HL-60 (cell line): ENCODE results near the gene TSPAN8.

Experiments used
- DNase-seq, 2 experiments: peaks; one replicate each; pipeline ENCODE4 v3.0.0-alpha.2; 2010 to 2020; ENCODE audit warnings: low read depth in 1 of 2, low spot score in 1 of 2
- H3K27ac ChIP-seq: fragments of 250-450 bp; sonication (Bioruptor Pico); replicated peaks from 2 replicates; pipeline ENCODE4 v1.5.1; 2020; ENCODE audit warnings: mild to moderate bottlenecking, moderate library complexity
- H3K27me3 ChIP-seq: fragments of 250-450 bp; sonication (Bioruptor Pico); 2 replicates; pipeline ENCODE4 v1.5.1; 2021; ENCODE audit warnings: mild to moderate bottlenecking, moderate library complexity; ENCODE audit not compliant: insufficient read depth, poor library complexity, severe bottlenecking
- H3K4me3 ChIP-seq: replicated peaks from 2 replicates; pipeline ENCODE4 v1.5.1; 2011; ENCODE audit warnings: mild to moderate bottlenecking, control low read depth, low read length; ENCODE audit not compliant: insufficient read depth
- GABPA ChIP-seq: IDR thresholded peaks from 2 replicates; pipeline ENCODE4 v1.6.1; 2012; ENCODE audit warnings: low read depth
- POLR2AphosphoS5 ChIP-seq: IDR thresholded peaks from 2 replicates; pipeline ENCODE4 v1.6.1; 2012; ENCODE audit warnings: low read depth
- SPI1 ChIP-seq: IDR thresholded peaks from 2 replicates; pipeline ENCODE4 v1.6.1; 2012; ENCODE audit warnings: low read depth, mild to moderate bottlenecking, borderline replicate concordance
- TF ChIP-seq, protein P1 (sequence below): IDR thresholded peaks from one replicate; pipeline ENCODE4 v1.5.1; 2011; ENCODE audit warnings: low read length, control low read depth, inconsistent platforms; ENCODE audit not compliant: insufficient read depth
- TF ChIP-seq, protein P2 (sequence below): IDR thresholded peaks from 2 replicates; pipeline ENCODE4 v1.6.1; 2012; ENCODE audit warnings: low read depth; ENCODE audit not compliant: insufficient replicate concordance

The TSPAN8 gene

DNA sequence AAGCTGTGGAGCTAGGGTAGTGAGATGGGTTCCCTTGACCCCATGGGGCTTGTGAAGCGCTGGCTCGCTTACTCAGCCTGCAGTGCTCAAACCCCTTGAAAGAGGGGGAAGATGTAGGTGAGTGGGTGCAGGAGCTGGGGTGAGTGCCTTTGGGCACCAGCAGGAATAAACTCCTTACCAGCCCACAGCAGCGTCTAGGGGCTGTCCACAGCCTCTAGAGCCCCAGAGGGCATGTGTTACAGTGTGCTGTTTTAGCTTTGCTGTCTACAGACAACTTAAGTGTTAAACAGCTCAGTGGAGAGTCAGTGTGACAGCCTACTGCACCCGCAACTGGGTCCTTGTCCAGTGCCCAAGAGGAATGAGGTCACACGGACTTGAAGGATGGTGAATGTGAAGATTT is 48.0 kb downstream of the TSPAN8 start:
- TF ChIP-seq, protein P1, sequence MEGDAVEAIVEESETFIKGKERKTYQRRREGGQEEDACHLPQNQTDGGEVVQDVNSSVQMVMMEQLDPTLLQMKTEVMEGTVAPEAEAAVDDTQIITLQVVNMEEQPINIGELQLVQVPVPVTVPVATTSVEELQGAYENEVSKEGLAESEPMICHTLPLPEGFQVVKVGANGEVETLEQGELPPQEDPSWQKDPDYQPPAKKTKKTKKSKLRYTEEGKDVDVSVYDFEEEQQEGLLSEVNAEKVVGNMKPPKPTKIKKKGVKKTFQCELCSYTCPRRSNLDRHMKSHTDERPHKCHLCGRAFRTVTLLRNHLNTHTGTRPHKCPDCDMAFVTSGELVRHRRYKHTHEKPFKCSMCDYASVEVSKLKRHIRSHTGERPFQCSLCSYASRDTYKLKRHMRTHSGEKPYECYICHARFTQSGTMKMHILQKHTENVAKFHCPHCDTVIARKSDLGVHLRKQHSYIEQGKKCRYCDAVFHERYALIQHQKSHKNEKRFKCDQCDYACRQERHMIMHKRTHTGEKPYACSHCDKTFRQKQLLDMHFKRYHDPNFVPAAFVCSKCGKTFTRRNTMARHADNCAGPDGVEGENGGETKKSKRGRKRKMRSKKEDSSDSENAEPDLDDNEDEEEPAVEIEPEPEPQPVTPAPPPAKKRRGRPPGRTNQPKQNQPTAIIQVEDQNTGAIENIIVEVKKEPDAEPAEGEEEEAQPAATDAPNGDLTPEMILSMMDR, result no peak
- TF ChIP-seq, protein P2, sequence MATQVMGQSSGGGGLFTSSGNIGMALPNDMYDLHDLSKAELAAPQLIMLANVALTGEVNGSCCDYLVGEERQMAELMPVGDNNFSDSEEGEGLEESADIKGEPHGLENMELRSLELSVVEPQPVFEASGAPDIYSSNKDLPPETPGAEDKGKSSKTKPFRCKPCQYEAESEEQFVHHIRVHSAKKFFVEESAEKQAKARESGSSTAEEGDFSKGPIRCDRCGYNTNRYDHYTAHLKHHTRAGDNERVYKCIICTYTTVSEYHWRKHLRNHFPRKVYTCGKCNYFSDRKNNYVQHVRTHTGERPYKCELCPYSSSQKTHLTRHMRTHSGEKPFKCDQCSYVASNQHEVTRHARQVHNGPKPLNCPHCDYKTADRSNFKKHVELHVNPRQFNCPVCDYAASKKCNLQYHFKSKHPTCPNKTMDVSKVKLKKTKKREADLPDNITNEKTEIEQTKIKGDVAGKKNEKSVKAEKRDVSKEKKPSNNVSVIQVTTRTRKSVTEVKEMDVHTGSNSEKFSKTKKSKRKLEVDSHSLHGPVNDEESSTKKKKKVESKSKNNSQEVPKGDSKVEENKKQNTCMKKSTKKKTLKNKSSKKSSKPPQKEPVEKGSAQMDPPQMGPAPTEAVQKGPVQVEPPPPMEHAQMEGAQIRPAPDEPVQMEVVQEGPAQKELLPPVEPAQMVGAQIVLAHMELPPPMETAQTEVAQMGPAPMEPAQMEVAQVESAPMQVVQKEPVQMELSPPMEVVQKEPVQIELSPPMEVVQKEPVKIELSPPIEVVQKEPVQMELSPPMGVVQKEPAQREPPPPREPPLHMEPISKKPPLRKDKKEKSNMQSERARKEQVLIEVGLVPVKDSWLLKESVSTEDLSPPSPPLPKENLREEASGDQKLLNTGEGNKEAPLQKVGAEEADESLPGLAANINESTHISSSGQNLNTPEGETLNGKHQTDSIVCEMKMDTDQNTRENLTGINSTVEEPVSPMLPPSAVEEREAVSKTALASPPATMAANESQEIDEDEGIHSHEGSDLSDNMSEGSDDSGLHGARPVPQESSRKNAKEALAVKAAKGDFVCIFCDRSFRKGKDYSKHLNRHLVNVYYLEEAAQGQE, result no peak
- no peak for TF ChIP-seq SPI1
- TF ChIP-seq GABPA, result no peak
- TF ChIP-seq POLR2AphosphoS5, result no peak
- Histone ChIP-seq H3K27ac (no peak overlapping the region), H3K27me3 (no peaks in the 10 kb centered on the region), H3K4me3 (no peak overlapping the region)
- no peak for DNase-seq

DNA sequence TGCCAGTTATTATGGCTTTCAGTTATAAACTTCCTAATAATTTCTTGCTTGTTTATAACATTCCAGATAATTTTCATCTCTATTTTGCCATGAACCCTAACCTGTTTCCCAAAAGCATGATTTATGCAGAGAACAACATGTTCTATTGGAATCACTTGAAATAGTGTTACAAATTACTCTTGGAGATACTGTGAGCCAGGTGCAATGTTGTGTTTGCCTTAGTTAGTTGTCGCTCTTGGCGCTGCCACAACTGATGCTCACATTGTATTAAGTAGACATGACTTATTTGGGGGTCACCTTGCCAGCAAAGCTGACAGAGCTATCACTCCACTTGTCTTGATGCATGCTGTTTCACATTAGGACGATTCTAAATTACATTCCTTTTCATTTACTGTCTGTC is 49.4 kb downstream of the TSPAN8 start:
- no peak for TF ChIP-seq GABPA
- TF ChIP-seq, protein P2, result no peak
- no peak for DNase-seq
- Histone ChIP-seq H3K4me3 (no peak overlapping the region), H3K27ac (no peak overlapping the region), H3K27me3 (no peaks in the 10 kb centered on the region)

DNA sequence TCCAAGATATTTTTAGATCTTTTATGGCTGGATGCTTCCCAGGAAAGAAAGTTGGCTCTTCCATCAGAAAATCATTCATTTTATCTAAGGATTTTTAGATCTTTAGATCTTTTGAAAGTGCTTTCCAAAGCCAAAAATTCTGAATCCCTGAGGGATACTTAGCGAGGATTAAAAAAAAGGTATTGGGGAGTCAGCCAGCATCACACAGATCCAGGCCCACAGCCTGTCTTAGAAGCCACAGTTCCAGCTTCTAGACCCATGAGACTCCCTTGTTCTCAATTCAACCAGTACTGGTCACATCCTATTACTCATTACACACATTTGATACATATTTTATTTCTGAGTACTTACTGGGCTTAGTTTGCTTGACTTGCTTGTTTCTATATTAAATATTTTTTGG is 49.9 kb downstream of the TSPAN8 start:
- no peak for DNase-seq
- Histone ChIP-seq H3K4me3 (no peak overlapping the region), H3K27me3 (no peaks in the 10 kb centered on the region), H3K27ac (no peak overlapping the region)
- TF ChIP-seq, protein P2, result no peak
- TF ChIP-seq SPI1 (no peak), GABPA (no peak), POLR2AphosphoS5 (no peak)
- TF ChIP-seq, protein P1, result no peak

DNA sequence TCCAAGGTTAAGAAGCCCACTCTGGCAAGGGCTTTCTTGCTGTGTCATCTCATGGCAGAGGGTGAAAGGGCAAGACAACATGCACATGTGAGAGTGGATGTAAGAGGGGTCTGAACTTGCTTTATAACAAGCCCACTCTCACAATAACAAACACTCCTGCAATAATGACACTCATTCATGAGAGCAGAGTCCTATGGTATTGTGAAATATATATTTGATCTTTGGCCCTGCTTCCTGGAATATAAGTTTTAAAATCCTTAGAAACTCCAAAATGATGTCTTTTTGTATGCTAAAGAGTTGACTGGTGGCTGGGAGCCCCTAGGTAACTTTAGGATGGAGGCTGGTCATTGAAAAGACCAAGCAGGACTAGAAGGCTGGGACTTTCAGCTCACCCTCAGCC is 51.8 kb downstream of the TSPAN8 start:
- DNase-seq, result no peak
- Histone ChIP-seq H3K4me3 (no peak overlapping the region), H3K27ac (no peak overlapping the region), H3K27me3 (no peaks in the 10 kb centered on the region)
- no peak for TF ChIP-seq POLR2AphosphoS5
- no peak for TF ChIP-seq SPI1
- TF ChIP-seq GABPA, result no peak
- TF ChIP-seq, protein P1, result no peak
- TF ChIP-seq, protein P2, result no peak
